C4-2B (cell line): ENCODE data around the gene ARAP1.

Experiments
- H3K27ac ChIP-seq: fragments of 450-650 bp; 2 replicates; pipeline ENCODE4 v1.5.1; 2017
- CTCF ChIP-seq: fragments of 450-650 bp; conservative IDR thresholded peaks from 2 replicates; pipeline ENCODE4 v1.5.1; 2017; ENCODE audit warnings: mild to moderate bottlenecking
- ZFX ChIP-seq: fragments of 450-650 bp; IDR thresholded peaks from 2 replicates; pipeline ENCODE4 v1.6.1; 2017

Gene ARAP1

GRCh38 chr11:72668629-72669347 is 83.4 kb downstream of the ARAP1 start:
- no peak overlapping the region for H3K27ac ChIP-seq
- TF ChIP-seq ZFX (no peak), CTCF (no peak)

- TF ChIP-seq CTCF (no peak), ZFX (no peak)
- no peak overlapping the region for H3K27ac ChIP-seq
Observed at GRCh38 chr11:72665911-72666472, 86.2 kb downstream of the ARAP1 start.

- TF ChIP-seq ZFX = no peak
- TF ChIP-seq CTCF = no peak
- no peak overlapping the region for H3K27ac ChIP-seq
Observed at GRCh38 chr11:72662036-72662435, 90.2 kb downstream of the ARAP1 start.

GRCh38 chr11:72661486-72661885 is 90.7 kb downstream of the ARAP1 start:
- TF ChIP-seq CTCF = no peak
- no peak for TF ChIP-seq ZFX
- H3K27ac ChIP-seq = no peak overlapping the region

GRCh38 chr11:72658989-72659640 is 93.1 kb downstream of the ARAP1 start:
- no peak for TF ChIP-seq ZFX
- no peak for TF ChIP-seq CTCF
- H3K27ac ChIP-seq = no peak overlapping the region

GRCh38 chr11:72657411-72658100 is 94.7 kb downstream of the ARAP1 start:
- H3K27ac ChIP-seq = no peak overlapping the region
- TF ChIP-seq ZFX = no peak
- TF ChIP-seq CTCF = no peak
